ENCODE data around the gene SOX1.

Gene SOX1

GRCh38 chr13:112058941-112059340, 8.0 kb upstream of the SOX1 start:
- no peak for DNase-seq (ENCODE audit: low read depth in 1 of 2, low spot score in 1 of 2)

- no peak for DNase-seq (ENCODE audit: low read depth in 1 of 2, low spot score in 1 of 2)
Measured at GRCh38 chr13:112059457-112060281, 7.3 kb upstream of the SOX1 start.

GRCh38 chr13:112060282-112060830, 6.6 kb upstream of the SOX1 start:
- DNase-seq (ENCODE audit: low read depth in 1 of 2, low spot score in 1 of 2) = no peak

- DNase-seq (ENCODE audit: low read depth in 1 of 2, low spot score in 1 of 2) = no peak
Measured at GRCh38 chr13:112060899-112061366, 6.0 kb upstream of the SOX1 start.

GRCh38 chr13:112061367-112062061, 5.4 kb upstream of the SOX1 start:
- DNase-seq (ENCODE audit: low read depth in 1 of 2, low spot score in 1 of 2) = no peak

GRCh38 chr13:112062072-112062567, 4.8 kb upstream of the SOX1 start:
- DNase-seq (ENCODE audit: low read depth in 1 of 2, low spot score in 1 of 2) = no peak

DNA sequence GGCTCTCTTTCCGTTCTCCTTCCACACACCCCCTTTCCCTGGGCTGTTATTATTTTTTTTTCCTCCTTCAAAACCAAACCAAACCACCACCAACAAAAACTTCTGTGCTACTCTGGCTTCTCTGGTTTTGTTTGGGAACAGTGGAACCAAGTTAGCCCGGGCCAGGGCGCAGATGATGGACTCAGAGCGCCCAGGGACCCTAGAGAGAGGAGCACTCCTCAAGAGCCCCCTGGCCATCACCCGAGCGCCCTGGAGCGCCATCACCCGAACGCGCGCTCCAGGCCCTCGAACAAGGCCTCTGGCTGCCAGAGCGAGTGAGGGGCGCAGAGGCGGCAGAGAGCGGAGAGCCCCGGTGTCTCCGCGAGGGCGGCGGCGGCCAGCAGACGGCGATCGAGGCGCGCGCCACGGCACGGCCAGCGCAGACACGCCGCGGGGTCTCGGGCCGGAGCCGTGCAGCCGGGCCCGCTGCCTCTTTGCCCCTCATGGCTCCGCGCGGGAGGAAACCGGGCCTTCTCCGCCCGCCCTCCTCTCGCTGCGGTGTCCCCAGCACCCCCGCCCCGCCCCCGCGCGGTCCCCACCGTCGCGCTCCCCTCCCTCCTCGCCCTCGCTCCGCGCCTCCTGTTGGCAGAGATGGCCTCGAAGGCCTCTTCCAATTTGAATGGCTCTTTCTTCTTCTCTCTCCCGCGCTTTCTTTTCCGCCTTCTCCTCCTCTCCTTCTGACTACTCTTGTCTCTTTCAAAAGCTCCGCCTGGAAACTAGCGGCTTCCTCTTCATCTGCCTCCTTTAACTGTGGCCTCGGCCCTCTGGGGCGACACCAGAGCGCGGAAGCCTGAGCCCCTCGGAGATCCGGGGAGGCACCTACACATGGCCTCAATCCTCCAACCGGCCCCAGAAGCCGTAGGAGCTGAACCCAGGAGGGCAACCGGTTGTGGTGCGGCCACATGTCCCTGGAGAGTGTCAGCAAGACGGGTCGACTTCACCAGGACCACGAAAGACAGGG, 4.1 kb upstream of the SOX1 start:
- no peak for DNase-seq (ENCODE audit: low read depth in 1 of 2, low spot score in 1 of 2)

DNA sequence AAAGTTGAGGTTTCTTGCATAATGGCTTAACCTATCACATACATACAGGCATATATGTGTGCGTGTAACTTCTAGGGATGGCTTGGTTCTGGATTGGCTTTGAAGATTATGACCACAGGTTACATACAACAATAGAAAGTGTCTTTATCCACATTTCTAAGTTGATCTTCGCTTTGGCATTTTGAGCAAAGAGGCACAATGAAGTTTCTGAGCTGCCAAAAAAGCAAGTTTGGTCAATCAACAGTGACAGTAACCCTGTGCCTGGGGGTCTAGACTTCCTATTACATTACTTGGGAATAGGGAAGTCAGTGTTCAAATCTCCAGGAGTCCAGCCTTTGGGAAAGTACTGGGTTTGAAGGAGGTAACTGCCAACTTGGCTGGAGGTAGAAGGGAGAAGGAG, 3.1 kb upstream of the SOX1 start:
- DNase-seq (ENCODE audit: low read depth in 1 of 2, low spot score in 1 of 2) = no peak

GRCh38 chr13:112064222-112064621, 2.7 kb upstream of the SOX1 start:
- DNase-seq (ENCODE audit: low read depth in 1 of 2, low spot score in 1 of 2) = no peak

DNA sequence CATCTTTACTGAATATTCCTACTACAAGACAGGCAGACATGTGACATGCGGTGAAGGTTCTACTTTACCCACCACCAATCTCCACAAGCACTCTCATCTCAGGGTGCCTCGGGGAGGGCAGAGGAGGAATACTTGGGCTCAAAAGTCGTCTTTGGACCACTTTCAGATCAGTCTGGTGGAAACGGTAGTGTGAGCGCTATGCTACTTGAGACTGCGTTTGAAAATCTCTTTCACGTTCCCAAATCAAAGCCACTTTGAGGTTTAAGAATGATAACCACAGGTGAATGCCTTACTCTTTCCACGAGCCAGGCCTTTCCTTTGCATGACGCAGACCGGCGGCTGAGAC, 1.5 kb upstream of the SOX1 start:
- no peak for DNase-seq (ENCODE audit: low read depth in 1 of 2, low spot score in 1 of 2)

GRCh38 chr13:112065867-112066623, 904 bp upstream of the SOX1 start:
- no peak for DNase-seq (ENCODE audit: low read depth in 1 of 2, low spot score in 1 of 2)

GRCh38 chr13:112066624-112067004, 335 bp upstream of the SOX1 start:
- peak in 1 of 2 donors; percentile 31 for DNase-seq (ENCODE audit: low read depth in 1 of 2, low spot score in 1 of 2)

GRCh38 chr13:112067871-112068539, 1.1 kb downstream of the SOX1 start:
- DNase-seq (ENCODE audit: low read depth in 1 of 2, low spot score in 1 of 2) = no peak

DNA sequence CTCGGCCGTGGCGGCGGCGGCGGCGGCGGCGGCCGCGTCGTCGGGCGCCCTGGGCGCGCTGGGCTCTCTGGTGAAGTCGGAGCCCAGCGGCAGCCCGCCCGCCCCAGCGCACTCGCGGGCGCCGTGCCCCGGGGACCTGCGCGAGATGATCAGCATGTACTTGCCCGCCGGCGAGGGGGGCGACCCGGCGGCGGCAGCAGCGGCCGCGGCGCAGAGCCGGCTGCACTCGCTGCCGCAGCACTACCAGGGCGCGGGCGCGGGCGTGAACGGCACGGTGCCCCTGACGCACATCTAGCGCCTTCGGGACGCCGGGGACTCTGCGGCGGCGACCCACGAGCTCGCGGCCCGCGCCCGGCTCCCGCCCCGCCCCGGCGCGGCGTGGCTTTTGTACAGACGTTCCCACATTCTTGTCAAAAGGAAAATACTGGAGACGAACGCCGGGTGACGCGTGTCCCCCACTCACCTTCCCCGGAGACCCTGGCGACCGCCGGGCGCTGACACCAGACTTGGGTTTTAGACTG, 1.7 kb downstream of the SOX1 start:
- no peak for DNase-seq (ENCODE audit: low read depth in 1 of 2, low spot score in 1 of 2)

- no peak for DNase-seq (ENCODE audit: low read depth in 1 of 2, low spot score in 1 of 2)
Measured at GRCh38 chr13:112069061-112069844, 2.3 kb downstream of the SOX1 start.

- DNase-seq (ENCODE audit: low read depth in 1 of 2, low spot score in 1 of 2) = no peak
Measured at GRCh38 chr13:112069845-112070251, 2.9 kb downstream of the SOX1 start.

- no peak for DNase-seq (ENCODE audit: low read depth in 1 of 2, low spot score in 1 of 2)
Measured at GRCh38 chr13:112071102-112071722, 4.3 kb downstream of the SOX1 start.
